Hepatocyte (in vitro differentiated cells): ENCODE measurements around the gene PNN. TPM values are rescaled to one million over a fixed set of nuclear protein-coding genes. Genes with fewer than 3 reads are reported as not detected.

Source experiments
- DNase-seq: peaks from one replicate; pipeline ENCODE4 v3.0.0-alpha.2; 2016; ENCODE audit warnings: low spot score
- H2AFZ ChIP-seq: fragments of 200-600 bp; sonication (generic); 2 replicates; pipeline ENCODE4 v1.6.0; 2016; ENCODE audit warnings: antibody characterized with exemption, mild to moderate bottlenecking
- H3K27ac ChIP-seq: fragments of 200-600 bp; sonication (generic); 2 replicates; pipeline ENCODE4 v1.5.1; 2016; ENCODE audit warnings: mild to moderate bottlenecking
- H3K27me3 ChIP-seq: fragments of 200-600 bp; sonication (generic); 2 replicates; pipeline ENCODE4 v1.6.1; 2016
- H3K36me3 ChIP-seq: fragments of 200-600 bp; sonication (generic); replicated peaks from 2 replicates; pipeline ENCODE4 v1.5.1; 2016; ENCODE audit warnings: low read depth; ENCODE audit not compliant: insufficient read depth
- H3K4me1 ChIP-seq: fragments of 200-600 bp; sonication (generic); 2 replicates; pipeline ENCODE4 v1.5.1; 2016; ENCODE audit warnings: mild to moderate bottlenecking, moderate library complexity; ENCODE audit not compliant: insufficient read depth
- H3K4me2 ChIP-seq: fragments of 200-600 bp; sonication (generic); 2 replicates; pipeline ENCODE4 v1.6.0; 2016
- H3K4me3 ChIP-seq: fragments of 200-600 bp; sonication (generic); 2 replicates; pipeline ENCODE4 v1.5.1; 2016; ENCODE audit warnings: mild to moderate bottlenecking
- H3K79me2 ChIP-seq: fragments of 200-600 bp; sonication (generic); 2 replicates; pipeline ENCODE4 v1.6.0; 2017; ENCODE audit warnings: mild to moderate bottlenecking
- H3K9me2 ChIP-seq: fragments of 200-600 bp; sonication (generic); replicated peaks from 2 replicates; pipeline ENCODE4 v1.6.0; 2017; ENCODE audit warnings: mild to moderate bottlenecking; ENCODE audit not compliant: insufficient read depth
- H3K9me3 ChIP-seq: fragments of 200-600 bp; sonication (generic); 2 replicates; pipeline ENCODE4 v1.5.1; 2016; ENCODE audit warnings: low read depth, mild to moderate bottlenecking
- H4K20me1 ChIP-seq: fragments of 200-600 bp; sonication (generic); 2 replicates; pipeline ENCODE4 v1.6.0; 2016; ENCODE audit warnings: mild to moderate bottlenecking; ENCODE audit not compliant: insufficient read depth, poor library complexity, severe bottlenecking
- CTCF ChIP-seq: fragments of 200-600 bp; sonication (generic); IDR thresholded peaks from 2 replicates; pipeline ENCODE4 v1.5.1; 2016; ENCODE audit warnings: antibody characterized with exemption, mild to moderate bottlenecking; ENCODE audit not compliant: poor library complexity
- EZH2 ChIP-seq: fragments of 200-600 bp; sonication (generic); IDR thresholded peaks from 2 replicates; pipeline ENCODE4 v1.6.1; 2016; ENCODE audit warnings: antibody characterized with exemption, mild to moderate bottlenecking, borderline replicate concordance
- EZH2phosphoT487 ChIP-seq: fragments of 200-600 bp; sonication (generic); IDR thresholded peaks from one replicate; pipeline ENCODE4 v1.6.1; 2018; ENCODE audit warnings: antibody characterized with exemption, mild to moderate bottlenecking, low read depth, moderate library complexity; ENCODE audit not compliant: unreplicated experiment, severe bottlenecking
- WGBS: methylation state at CpG from one replicate; pipeline ENCODE4 v1.1.6; 2016; ENCODE audit warnings: low lambda C conversion rate; ENCODE audit errors: missing lambda C conversion rate; 5-methylcytosine and 5-hydroxymethylcytosine counted together
- polyA plus RNA-seq: library from polyadenylated mRNA; unstranded; fragments of >200 nt; fragmentation: Nextera tagmentation; extraction: Ambion mirVana; gene quantifications from 2 replicates; pipeline ENCODE4 v1.2.1, GENCODE V29; 2016
- total RNA-seq: library from RNA; depleted of rRNA; stranded (reverse); fragments of >200 nt; gene quantifications from 2 replicates; pipeline ENCODE4 v1.2.3, GENCODE V29; 2014

The PNN gene
- total and polyA plus RNA-seq, 2 experiments from 2014 or later = 30.9 to 49.3 TPM

GRCh38 chr14:39169541-39169900 lies 5.5 kb upstream of the PNN start:
- WGBS = under 1% methylated on average over 7 of the region's 7 CpGs
- H3K27ac ChIP-seq = peak overlapping the region; percentile 98
- no peaks in the 10 kb centered on the region for H3K36me3 ChIP-seq
- H3K79me2 ChIP-seq = peaks cover 52% of the 10 kb centered on the region
- no peak for DNase-seq
- no peaks in the 10 kb centered on the region for H3K27me3 ChIP-seq
- H2AFZ ChIP-seq = peak overlapping the region; percentile 94
- H3K9me2 ChIP-seq = no peaks in the 10 kb centered on the region
- peak overlapping the region; percentile 76 for H3K4me2 ChIP-seq
- H3K4me3 ChIP-seq = peak overlapping the region; percentile 63
- no peak for TF ChIP-seq EZH2
- TF ChIP-seq CTCF = no peak
- no peak for TF ChIP-seq EZH2phosphoT487
- H4K20me1 ChIP-seq = peaks cover 6% of the 10 kb centered on the region
- no peaks in the 10 kb centered on the region for H3K9me3 ChIP-seq
- peaks cover 16% of the 10 kb centered on the region for H3K4me1 ChIP-seq

DNA sequence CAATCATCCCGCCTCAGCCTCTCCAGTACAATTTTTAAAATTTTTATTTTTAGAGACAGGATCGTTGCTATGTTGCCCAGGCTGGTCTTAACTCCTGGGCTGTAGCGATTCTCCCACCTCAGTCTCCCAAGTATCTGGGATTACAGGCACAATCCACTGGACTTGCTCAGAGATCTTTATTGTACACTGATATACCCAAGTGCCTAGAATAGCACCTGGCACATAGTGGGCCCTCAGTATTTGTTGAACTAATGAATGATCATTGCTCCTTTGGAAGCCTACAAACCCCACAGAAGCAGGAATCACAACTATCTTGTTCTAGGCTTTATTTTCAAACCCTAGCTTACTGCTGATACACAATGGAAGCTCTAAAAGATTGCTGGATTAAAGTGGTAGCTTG lies 1.9 kb upstream of the PNN start:
- no peak for DNase-seq
- Histone ChIP-seq H2AFZ (no peak overlapping the region), H3K27ac (no peak overlapping the region), H4K20me1 (peaks cover 19% of the 10 kb centered on the region), H3K4me3 (no peak overlapping the region), H3K4me2 (no peak overlapping the region), H3K9me3 (no peaks in the 10 kb centered on the region), H3K27me3 (no peaks in the 10 kb centered on the region), H3K4me1 (peaks cover 19% of the 10 kb centered on the region), H3K79me2 (peaks cover 46% of the 10 kb centered on the region), H3K9me2 (no peaks in the 10 kb centered on the region), H3K36me3 (peaks cover 5% of the 10 kb centered on the region)
- no peak for TF ChIP-seq CTCF
- TF ChIP-seq EZH2 = no peak
- no peak for TF ChIP-seq EZH2phosphoT487
- WGBS = 99% methylated on average over 3 of the region's 3 CpGs

- Histone ChIP-seq H3K27ac (peak overlapping the region; percentile 94), H3K9me2 (no peaks in the 10 kb centered on the region), H3K9me3 (no peaks in the 10 kb centered on the region), H3K27me3 (no peaks in the 10 kb centered on the region), H3K4me3 (peak overlapping the region; percentile 89), H3K4me1 (peaks cover 10% of the 10 kb centered on the region), H3K79me2 (peaks cover 54% of the 10 kb centered on the region), H2AFZ (peak overlapping the region; percentile 42), H4K20me1 (peaks cover 26% of the 10 kb centered on the region), H3K36me3 (peaks cover 13% of the 10 kb centered on the region), H3K4me2 (peak overlapping the region; percentile 86)
- 3% methylated on average over 27 of the region's 36 CpGs for WGBS
- no peak for TF ChIP-seq EZH2phosphoT487
- TF ChIP-seq CTCF = no peak
- no peak for TF ChIP-seq EZH2
- peak; percentile 58 for DNase-seq
These were observed 600 bp downstream of the PNN start for GRCh38 chr14:39175445-39176262.
